Thyroid gland (tissue), 4 donors: ENCODE data around the gene NDUFS8.

Experiments
- POLR2A ChIP-seq, 2 donors: fragments of 450-650 bp; IDR thresholded peaks; one replicate each; pipeline ENCODE4 v1.6.1; 2017; ENCODE audit warnings: antibody characterized with exemption in 2 of 2, mild to moderate bottlenecking in 2 of 2, moderate library complexity in 1 of 2
- TF ChIP-seq, protein P1 (sequence below), 6 experiments: fragments of 200-600 bp in 3 of 6; fragments of 450-650 bp in 3 of 6; sonication (generic) in 3 of 6; IDR thresholded peaks; one replicate each; pipeline ENCODE4 v1.5.1; 2016 to 2019; ENCODE audit warnings: antibody characterized with exemption in 6 of 6, mild to moderate bottlenecking in 2 of 6, inconsistent platforms in 1 of 6, moderate library complexity in 1 of 6

DNA sequence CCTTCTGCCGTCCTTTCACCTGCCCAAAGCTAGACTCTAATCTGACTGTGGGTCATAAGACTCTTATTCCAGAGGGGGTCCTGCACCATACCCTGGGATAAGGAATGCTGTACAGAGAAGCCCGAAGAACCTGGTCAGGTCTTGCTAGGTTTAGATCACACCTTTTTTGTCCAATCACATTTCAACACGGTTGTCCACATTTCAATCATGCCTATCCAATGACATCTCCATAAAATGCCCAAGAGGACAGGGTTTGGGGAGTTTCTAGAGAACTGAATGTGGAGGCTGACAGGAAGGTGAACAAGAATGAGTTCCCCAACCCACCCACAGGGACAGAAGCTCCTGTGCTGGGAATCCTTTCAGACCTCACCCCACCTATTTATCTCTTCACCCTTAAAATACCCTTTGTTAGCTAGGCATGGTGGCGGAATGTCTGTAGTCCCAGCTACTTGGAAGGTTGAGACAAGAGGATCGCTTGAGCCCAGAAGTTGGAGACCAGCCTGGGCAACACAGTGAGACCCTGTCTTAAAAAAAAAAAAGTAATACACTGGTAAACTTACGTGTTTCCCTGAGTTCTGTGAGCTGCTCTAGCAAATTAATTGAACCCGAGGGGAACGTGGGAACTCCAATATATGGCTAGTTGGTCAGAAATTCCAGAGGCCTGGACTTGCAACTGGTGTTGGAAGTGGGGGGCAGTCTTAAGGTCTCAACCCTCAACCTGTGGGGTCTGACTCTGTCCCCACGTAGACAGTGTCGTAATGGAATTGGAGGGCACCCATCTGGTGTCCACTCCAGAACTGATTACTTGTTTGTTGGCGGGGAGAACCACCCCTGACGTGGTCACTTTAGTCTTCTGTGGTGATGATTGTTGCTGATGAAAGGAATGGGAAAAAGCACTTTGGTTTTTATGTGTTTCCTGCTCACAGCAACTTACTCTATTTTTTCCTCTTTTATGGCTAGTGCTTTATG lies 26.1 kb downstream of the NDUFS8 start:
- TF ChIP-seq, protein P1, sequence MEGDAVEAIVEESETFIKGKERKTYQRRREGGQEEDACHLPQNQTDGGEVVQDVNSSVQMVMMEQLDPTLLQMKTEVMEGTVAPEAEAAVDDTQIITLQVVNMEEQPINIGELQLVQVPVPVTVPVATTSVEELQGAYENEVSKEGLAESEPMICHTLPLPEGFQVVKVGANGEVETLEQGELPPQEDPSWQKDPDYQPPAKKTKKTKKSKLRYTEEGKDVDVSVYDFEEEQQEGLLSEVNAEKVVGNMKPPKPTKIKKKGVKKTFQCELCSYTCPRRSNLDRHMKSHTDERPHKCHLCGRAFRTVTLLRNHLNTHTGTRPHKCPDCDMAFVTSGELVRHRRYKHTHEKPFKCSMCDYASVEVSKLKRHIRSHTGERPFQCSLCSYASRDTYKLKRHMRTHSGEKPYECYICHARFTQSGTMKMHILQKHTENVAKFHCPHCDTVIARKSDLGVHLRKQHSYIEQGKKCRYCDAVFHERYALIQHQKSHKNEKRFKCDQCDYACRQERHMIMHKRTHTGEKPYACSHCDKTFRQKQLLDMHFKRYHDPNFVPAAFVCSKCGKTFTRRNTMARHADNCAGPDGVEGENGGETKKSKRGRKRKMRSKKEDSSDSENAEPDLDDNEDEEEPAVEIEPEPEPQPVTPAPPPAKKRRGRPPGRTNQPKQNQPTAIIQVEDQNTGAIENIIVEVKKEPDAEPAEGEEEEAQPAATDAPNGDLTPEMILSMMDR (IDR thresholded peaks at IDR 0.05), result no peak
- no peak for TF ChIP-seq POLR2A (IDR thresholded peaks at IDR 0.05)
